ENCODE data around the gene MIF4GD.
"Not testable (repeated sequence)": the region's sequence is repeated elsewhere in the genome, so short reads cannot be mapped to it uniquely, and the experiment has no call there.

MIF4GD gene

GRCh38 chr17:75265614-75266315 is 5.3 kb downstream of the MIF4GD start:
- H3K4me3 Mint-ChIP-seq: peak overlapping the region in 1 of 3 experiments; percentile 51
- H3K27ac Mint-ChIP-seq: no peak overlapping the region
- peaks cover 35% of the 10 kb centered on the region for H3K4me1 Mint-ChIP-seq
- H3K9me3 Mint-ChIP-seq: no peaks in the 10 kb centered on the region
- H3K36me3 Mint-ChIP-seq (ENCODE audit: low read depth): peaks cover 30% of the 10 kb centered on the region
- TF ChIP-seq CTCF (IDR thresholded peaks at IDR 0.05; ENCODE audit: unreplicated experiment in 3 of 3): no peak
- peaks cover 7% of the 10 kb centered on the region for H3K27me3 Mint-ChIP-seq (ENCODE audit: low read depth)

- H3K4me1 Mint-ChIP-seq: peaks cover 50% of the 10 kb centered on the region
- peak overlapping the region; percentile 99 to 100 (median 100) for H3K4me3 Mint-ChIP-seq
- peaks cover 30% of the 10 kb centered on the region for H3K36me3 Mint-ChIP-seq (ENCODE audit: low read depth)
- peak overlapping the region; percentile 100 for H3K27ac Mint-ChIP-seq
- H3K27me3 Mint-ChIP-seq (ENCODE audit: low read depth): peaks cover 3% of the 10 kb centered on the region
- TF ChIP-seq CTCF (IDR thresholded peaks at IDR 0.05; ENCODE audit: unreplicated experiment in 3 of 3): no peak
- no peaks in the 10 kb centered on the region for H3K9me3 Mint-ChIP-seq
These were observed 8.0 kb downstream of the MIF4GD start for GRCh38 chr17:75263055-75263454.

- TF ChIP-seq CTCF (IDR thresholded peaks at IDR 0.05; ENCODE audit: unreplicated experiment in 3 of 3): no peak
- Mint-ChIP-seq H3K27ac (peak overlapping the region; percentile 100), H3K36me3 (ENCODE audit: low read depth) (peaks cover 29% of the 10 kb centered on the region), H3K27me3 (ENCODE audit: low read depth) (no peaks in the 10 kb centered on the region), H3K4me1 (peaks cover 54% of the 10 kb centered on the region), H3K4me3 (peak overlapping the region; percentile 99 to 100 (median 100)), H3K9me3 (no peaks in the 10 kb centered on the region)
These were observed 8.9 kb downstream of the MIF4GD start for GRCh38 chr17:75262112-75262606.

GRCh38 chr17:75261336-75262111 is 9.5 kb downstream of the MIF4GD start, which contains the start of the genes GGA3 and MRPS7:
Gene GGA3 (minus strand): TSS chr17:75261606. CDS start chr17:75261587, 19 bp downstream.
Gene MRPS7 (plus strand): TSS chr17:75261879. CDS start chr17:75261901, 22 bp downstream.
- no peak for TF ChIP-seq CTCF (IDR thresholded peaks at IDR 0.05; ENCODE audit: unreplicated experiment in 3 of 3)
- H3K27ac Mint-ChIP-seq: peak within 1 kb of the TSS; percentile 100

GRCh38 chr17:75260641-75261335 is 10.2 kb downstream of the MIF4GD start:
- no peaks in the 10 kb centered on the region for H3K27me3 Mint-ChIP-seq (ENCODE audit: low read depth)
- peak overlapping the region; percentile 99 to 100 (median 100) for H3K4me3 Mint-ChIP-seq
- no peak for TF ChIP-seq CTCF (IDR thresholded peaks at IDR 0.05; ENCODE audit: unreplicated experiment in 3 of 3)
- peaks cover 21% of the 10 kb centered on the region for H3K36me3 Mint-ChIP-seq (ENCODE audit: low read depth)
- H3K4me1 Mint-ChIP-seq: peaks cover 58% of the 10 kb centered on the region
- H3K9me3 Mint-ChIP-seq: no peaks in the 10 kb centered on the region
- H3K27ac Mint-ChIP-seq: peak overlapping the region; percentile 100

More at GRCh38 chr17:75261336-75262111, 9.5 kb downstream of the MIF4GD start, which contains the start of the genes GGA3 and MRPS7:
- Mint-ChIP-seq H3K4me3 (peak within 1 kb of the TSS; percentile 99 to 100 (median 100)), H3K9me3 (no peaks in the 10 kb centered on the region), H3K4me1 (peaks cover 51% of the 10 kb centered on the region), H3K36me3 (ENCODE audit: low read depth) (peaks cover 24% of the 10 kb centered on the region), H3K27me3 (ENCODE audit: low read depth) (no peaks in the 10 kb centered on the region)

GRCh38 chr17:75257228-75257627 is 13.8 kb downstream of the MIF4GD start:
- H3K27ac Mint-ChIP-seq: not testable (repeated sequence)

GRCh38 chr17:75255954-75256698 is 14.9 kb downstream of the MIF4GD start:
- not testable (repeated sequence) for H3K27me3 Mint-ChIP-seq (ENCODE audit: low read depth); H3K27ac Mint-ChIP-seq; H3K4me3 Mint-ChIP-seq; H3K36me3 Mint-ChIP-seq (ENCODE audit: low read depth); H3K9me3 Mint-ChIP-seq
- H3K4me1 Mint-ChIP-seq: peaks cover 46% of the 10 kb centered on the region

More at GRCh38 chr17:75257228-75257627, 13.8 kb downstream of the MIF4GD start:
- not testable (repeated sequence) for H3K9me3 Mint-ChIP-seq; H3K36me3 Mint-ChIP-seq (ENCODE audit: low read depth); H3K27me3 Mint-ChIP-seq (ENCODE audit: low read depth)
- H3K4me1 Mint-ChIP-seq: peaks cover 54% of the 10 kb centered on the region
- H3K4me3 Mint-ChIP-seq: peak overlapping the region; percentile 5 to 29 (median 6)

All from nephron (organoid).